HepG2 (cell line): ENCODE measurements around the gene NXPH1. TPM values are rescaled to one million over a fixed set of nuclear protein-coding genes. Genes with fewer than 3 reads are reported as not detected.

Experiments used
- AHR ChIP-seq: IDR thresholded peaks from 2 replicates; pipeline ENCODE4 v1.6.1; 2018; ENCODE audit warnings: missing genetic modification reagents, missing compliant biosample characterization
- ARNT ChIP-seq: fragments of 450-650 bp; IDR thresholded peaks from 2 replicates; pipeline ENCODE4 v1.6.1; 2017
- CEBPG ChIP-seq: IDR thresholded peaks from 2 replicates; pipeline ENCODE4 v1.6.1; 2016
- KMT2B ChIP-seq: IDR thresholded peaks from 2 replicates; pipeline ENCODE4 v1.6.1; 2016; ENCODE audit warnings: missing genetic modification reagents, missing compliant biosample characterization
- RARG ChIP-seq: sonication (generic); formaldehyde crosslinking; IDR thresholded peaks from 2 replicates; pipeline ENCODE4 v1.4.0; 2020; ENCODE audit warnings: low read depth, mild to moderate bottlenecking, missing genetic modification reagents
- SATB2 ChIP-seq: sonication (generic); formaldehyde crosslinking; IDR thresholded peaks from 2 replicates; pipeline ENCODE4 v1.5.0; 2020; ENCODE audit warnings: missing genetic modification reagents
- TP53 ChIP-seq: sonication (generic); formaldehyde crosslinking; conservative IDR thresholded peaks from 2 replicates; pipeline ENCODE4 v1.4.0; 2020; ENCODE audit warnings: missing genetic modification reagents
- ZC3H13 ChIP-seq: sonication (generic); formaldehyde crosslinking; IDR thresholded peaks from 2 replicates; pipeline ENCODE4 v1.8.1; 2023; ENCODE audit warnings: mild to moderate bottlenecking, missing genetic modification reagents, moderate library complexity
- ZNF329 ChIP-seq: sonication (generic); formaldehyde crosslinking; IDR thresholded peaks from 2 replicates; pipeline ENCODE4 v1.9.0; 2021; ENCODE audit warnings: low read depth, mild to moderate bottlenecking, missing genetic modification reagents
- ZNF354B ChIP-seq: sonication (generic); formaldehyde crosslinking; IDR thresholded peaks from 2 replicates; pipeline ENCODE4 v1.8.0; 2022; ENCODE audit warnings: mild to moderate bottlenecking, missing genetic modification reagents
- polyA plus RNA-seq, 8 experiments: library from polyadenylated mRNA; depleted of rRNA in 3 of 8; stranded (reverse) in 7 of 8; unstranded in 1 of 8; fragments of >200 nt; fragmentation: Illumina TruSeq in 4 of 8; extraction: Trizol in 4 of 8; gene quantifications; 2 replicates each; pipeline versions ENCODE4 v1.2.1 to v1.2.3, GENCODE V29; 2011 to 2016; ENCODE audit warnings: low read depth in 4 of 8, missing spikeins in 1 of 8, mixed read lengths in 1 of 8; ENCODE audit not compliant: insufficient read depth in 1 of 8
- total RNA-seq, 5 experiments: library from RNA; depleted of rRNA; stranded (reverse); fragments of >200 nt; fragmentation: Illumina TruSeq; extraction: Trizol; gene quantifications; 2 replicates each; pipeline ENCODE4 v1.2.3, GENCODE V29; 2016; ENCODE audit warnings: low read depth in 1 of 5
- TF ChIP-seq, protein P1 (sequence below): sonication (generic); formaldehyde crosslinking; IDR thresholded peaks from 2 replicates; pipeline ENCODE4 v1.4.0; 2020; ENCODE audit warnings: missing genetic modification reagents
- TF ChIP-seq, protein P2 (sequence below): sonication (generic); formaldehyde crosslinking; IDR thresholded peaks from 2 replicates; pipeline ENCODE4 v1.4.0; 2020; ENCODE audit warnings: mild to moderate bottlenecking, missing genetic modification reagents
- TF ChIP-seq, protein P3 (sequence below), 2 experiments: fragments of 450-650 bp in 1 of 2; sonication (generic) in 1 of 2; formaldehyde crosslinking; IDR thresholded peaks; 2 replicates each; pipeline versions ENCODE4 v1.5.0 to v1.8.0; 2020 to 2022; ENCODE audit warnings: mild to moderate bottlenecking in 1 of 2, missing genetic modification reagents in 1 of 2
- TF ChIP-seq, protein P4 (sequence below): sonication (generic); formaldehyde crosslinking; IDR thresholded peaks from 2 replicates; pipeline ENCODE4 v1.8.0; 2022; ENCODE audit warnings: missing genetic modification reagents, low read depth, mild to moderate bottlenecking, borderline replicate concordance
- TF ChIP-seq, protein P5 (sequence below): sonication (generic); formaldehyde crosslinking; IDR thresholded peaks from 2 replicates; pipeline ENCODE4 v1.4.0; 2020; ENCODE audit warnings: missing genetic modification reagents, borderline replicate concordance

The NXPH1 gene
- total and polyA plus RNA-seq, 2 of the 13 experiments (the other 11 are each of a cell fraction or from before 2014, with no cell fraction given), result not detected

DNA sequence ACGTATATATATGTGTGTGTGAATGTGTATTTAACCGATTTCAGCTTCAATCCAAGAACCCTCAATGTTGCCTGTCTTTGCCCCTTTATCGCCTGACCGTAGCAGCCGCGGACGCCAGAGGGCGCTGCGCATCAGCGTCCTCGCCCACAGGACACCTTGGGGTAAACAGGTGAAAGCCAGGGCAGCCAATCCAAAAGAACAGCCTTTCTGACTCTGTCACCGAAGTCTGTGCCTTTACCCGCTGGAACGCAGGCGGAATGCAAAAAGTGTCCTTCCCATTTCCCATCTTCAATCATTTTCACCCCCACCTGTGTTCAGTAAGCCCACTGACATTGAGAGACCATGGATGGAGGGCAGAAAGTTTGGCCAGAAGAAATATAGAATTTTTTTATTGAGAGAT lies 3.6 kb downstream of the NXPH1 start (continued):
- TF ChIP-seq TP53 (CRISPR knock-in tag), result no peak
- TF ChIP-seq ARNT, result no peak
- TF ChIP-seq AHR (CRISPR knock-in tag), result no peak
- TF ChIP-seq, protein P1, sequence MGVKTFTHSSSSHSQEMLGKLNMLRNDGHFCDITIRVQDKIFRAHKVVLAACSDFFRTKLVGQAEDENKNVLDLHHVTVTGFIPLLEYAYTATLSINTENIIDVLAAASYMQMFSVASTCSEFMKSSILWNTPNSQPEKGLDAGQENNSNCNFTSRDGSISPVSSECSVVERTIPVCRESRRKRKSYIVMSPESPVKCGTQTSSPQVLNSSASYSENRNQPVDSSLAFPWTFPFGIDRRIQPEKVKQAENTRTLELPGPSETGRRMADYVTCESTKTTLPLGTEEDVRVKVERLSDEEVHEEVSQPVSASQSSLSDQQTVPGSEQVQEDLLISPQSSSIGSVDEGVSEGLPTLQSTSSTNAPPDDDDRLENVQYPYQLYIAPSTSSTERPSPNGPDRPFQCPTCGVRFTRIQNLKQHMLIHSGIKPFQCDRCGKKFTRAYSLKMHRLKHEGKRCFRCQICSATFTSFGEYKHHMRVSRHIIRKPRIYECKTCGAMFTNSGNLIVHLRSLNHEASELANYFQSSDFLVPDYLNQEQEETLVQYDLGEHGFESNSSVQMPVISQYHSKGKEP (CRISPR knock-in tag), result no peak
- TF ChIP-seq, protein P2, sequence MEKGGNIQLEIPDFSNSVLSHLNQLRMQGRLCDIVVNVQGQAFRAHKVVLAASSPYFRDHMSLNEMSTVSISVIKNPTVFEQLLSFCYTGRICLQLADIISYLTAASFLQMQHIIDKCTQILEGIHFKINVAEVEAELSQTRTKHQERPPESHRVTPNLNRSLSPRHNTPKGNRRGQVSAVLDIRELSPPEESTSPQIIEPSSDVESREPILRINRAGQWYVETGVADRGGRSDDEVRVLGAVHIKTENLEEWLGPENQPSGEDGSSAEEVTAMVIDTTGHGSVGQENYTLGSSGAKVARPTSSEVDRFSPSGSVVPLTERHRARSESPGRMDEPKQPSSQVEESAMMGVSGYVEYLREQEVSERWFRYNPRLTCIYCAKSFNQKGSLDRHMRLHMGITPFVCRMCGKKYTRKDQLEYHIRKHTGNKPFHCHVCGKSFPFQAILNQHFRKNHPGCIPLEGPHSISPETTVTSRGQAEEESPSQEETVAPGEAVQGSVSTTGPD (CRISPR knock-in tag), result no peak
- no peak for TF ChIP-seq SATB2
- no peak for TF ChIP-seq KMT2B (CRISPR knock-in tag)
- no peak for TF ChIP-seq ZNF329 (CRISPR knock-in tag)
- TF ChIP-seq, protein P3, sequence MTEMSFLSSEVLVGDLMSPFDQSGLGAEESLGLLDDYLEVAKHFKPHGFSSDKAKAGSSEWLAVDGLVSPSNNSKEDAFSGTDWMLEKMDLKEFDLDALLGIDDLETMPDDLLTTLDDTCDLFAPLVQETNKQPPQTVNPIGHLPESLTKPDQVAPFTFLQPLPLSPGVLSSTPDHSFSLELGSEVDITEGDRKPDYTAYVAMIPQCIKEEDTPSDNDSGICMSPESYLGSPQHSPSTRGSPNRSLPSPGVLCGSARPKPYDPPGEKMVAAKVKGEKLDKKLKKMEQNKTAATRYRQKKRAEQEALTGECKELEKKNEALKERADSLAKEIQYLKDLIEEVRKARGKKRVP (CRISPR knock-in tag; IDR thresholded peaks at IDR 0.05), result no peak
- TF ChIP-seq ZC3H13 (CRISPR knock-in tag), result no peak
- TF ChIP-seq, protein P4, sequence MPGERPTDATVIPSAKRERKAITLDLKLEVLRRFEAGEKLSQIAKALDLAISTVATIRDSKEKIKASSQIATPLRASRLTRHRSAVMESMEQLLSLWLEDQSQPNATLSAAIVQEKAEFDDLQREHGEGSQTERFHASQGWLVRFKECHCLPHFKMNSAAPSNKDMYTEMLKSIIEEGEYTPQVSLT (CRISPR knock-in tag), result no peak
- TF ChIP-seq RARG (CRISPR knock-in tag), result no peak
- TF ChIP-seq CEBPG (CRISPR knock-in tag), result no peak
- TF ChIP-seq ZNF354B (CRISPR knock-in tag), result no peak
- TF ChIP-seq, protein P5, sequence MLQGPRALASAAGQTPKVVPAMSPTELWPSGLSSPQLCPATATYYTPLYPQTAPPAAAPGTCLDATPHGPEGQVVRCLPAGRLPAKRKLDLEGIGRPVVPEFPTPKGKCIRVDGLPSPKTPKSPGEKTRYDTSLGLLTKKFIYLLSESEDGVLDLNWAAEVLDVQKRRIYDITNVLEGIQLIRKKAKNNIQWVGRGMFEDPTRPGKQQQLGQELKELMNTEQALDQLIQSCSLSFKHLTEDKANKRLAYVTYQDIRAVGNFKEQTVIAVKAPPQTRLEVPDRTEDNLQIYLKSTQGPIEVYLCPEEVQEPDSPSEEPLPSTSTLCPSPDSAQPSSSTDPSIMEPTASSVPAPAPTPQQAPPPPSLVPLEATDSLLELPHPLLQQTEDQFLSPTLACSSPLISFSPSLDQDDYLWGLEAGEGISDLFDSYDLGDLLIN (CRISPR knock-in tag), result no peak
